ENCODE measurements around the gene CDC14B. TPM values are rescaled to one million over a fixed set of nuclear protein-coding genes. Genes with fewer than 3 reads are reported as not detected.

The CDC14B gene
- total RNA-seq, 2 experiments from 2014 or later: 0.62 to 0.89 TPM

GRCh38 chr9:96574455-96574854, 45.2 kb downstream of the CDC14B start:
- no peak for DNase-seq
- Mint-ChIP-seq H3K27ac (no peak overlapping the region), H3K4me3 (no peak overlapping the region), H3K36me3 (ENCODE audit: low read depth) (no peaks in the 10 kb centered on the region), H3K27me3 (ENCODE audit: low read depth) (no peaks in the 10 kb centered on the region), H3K4me1 (ENCODE audit: low read depth) (no peaks in the 10 kb centered on the region), H3K9me3 (no peaks in the 10 kb centered on the region)
- CTCF ChIA-PET: interaction anchor here (0.5 kb wide), 1 partner anchor 111 kb away, joined by 6 read pairs; no protein-coding TSS in a partner anchor
- intact Hi-C loops (cut with micrococcal nuclease): no loop called here

GRCh38 chr9:96567203-96567700, 52.4 kb downstream of the CDC14B start:
- intact Hi-C loops (cut with micrococcal nuclease): loop anchor here (2.0 to 5.0 kb wide), 4 partner anchors 82 to 325 kb away; no protein-coding TSS in a partner anchor
- Mint-ChIP-seq H3K36me3 (ENCODE audit: low read depth) (no peaks in the 10 kb centered on the region), H3K9me3 (no peaks in the 10 kb centered on the region), H3K27ac (no peak overlapping the region), H3K4me3 (peak overlapping the region; percentile 72), H3K4me1 (ENCODE audit: low read depth) (peaks cover 23% of the 10 kb centered on the region), H3K27me3 (ENCODE audit: low read depth) (no peaks in the 10 kb centered on the region)
- no peak for DNase-seq
- CTCF ChIA-PET: interaction anchor here (0.8 to 1.8 kb wide), 4 partner anchors 44 to 123 kb away, joined by 3 to 10 read pairs (median 4); partner anchors contain the start of gene HABP4

GRCh38 chr9:96566498-96567202, 53.0 kb downstream of the CDC14B start:
- peaks cover 23% of the 10 kb centered on the region for H3K4me1 Mint-ChIP-seq (ENCODE audit: low read depth)
- intact Hi-C loops (cut with micrococcal nuclease): loop anchor here (1.0 to 5.0 kb wide), 7 partner anchors 13 to 324 kb away; partner anchors contain the start of genes HABP4 and ZNF367
- no peaks in the 10 kb centered on the region for H3K27me3 Mint-ChIP-seq (ENCODE audit: low read depth)
- peaks cover under 1% of the 10 kb centered on the region for H3K36me3 Mint-ChIP-seq (ENCODE audit: low read depth)
- peak overlapping the region; percentile 72 for H3K4me3 Mint-ChIP-seq
- DNase-seq: peak; percentile 76
- H3K9me3 Mint-ChIP-seq: no peaks in the 10 kb centered on the region
- no peak overlapping the region for H3K27ac Mint-ChIP-seq
- CTCF ChIA-PET: interaction anchor here (0.6 to 1.8 kb wide), 8 partner anchors 10 to 185 kb away, joined by 3 to 10 read pairs (median 4); partner anchors contain the start of gene HABP4

- CTCF ChIA-PET: interaction anchor here (0.6 to 1.8 kb wide), 6 partner anchors 9 to 184 kb away, joined by 3 to 10 read pairs (median 4); partner anchors contain the start of gene HABP4
- Mint-ChIP-seq H3K36me3 (ENCODE audit: low read depth) (peaks cover 4% of the 10 kb centered on the region), H3K27me3 (ENCODE audit: low read depth) (no peaks in the 10 kb centered on the region), H3K4me3 (peak overlapping the region; percentile 72), H3K9me3 (no peaks in the 10 kb centered on the region), H3K4me1 (ENCODE audit: low read depth) (peaks cover 23% of the 10 kb centered on the region), H3K27ac (peak overlapping the region; percentile 37)
- peak; percentile 42 for DNase-seq
- intact Hi-C loops (cut with micrococcal nuclease): loop anchor here (1.0 to 5.0 kb wide), 8 partner anchors 13 to 324 kb away; partner anchors contain the start of genes HABP4 and ZNF367
Observed at GRCh38 chr9:96565671-96566497, 53.8 kb downstream of the CDC14B start.

- DNase-seq: no peak
- no peaks in the 10 kb centered on the region for H3K9me3 Mint-ChIP-seq
- H3K27me3 Mint-ChIP-seq (ENCODE audit: low read depth): no peaks in the 10 kb centered on the region
- CTCF ChIA-PET: no interaction called here
- no peak overlapping the region for H3K4me3 Mint-ChIP-seq
- H3K27ac Mint-ChIP-seq: no peak overlapping the region
- peaks cover 23% of the 10 kb centered on the region for H3K4me1 Mint-ChIP-seq (ENCODE audit: low read depth)
- intact Hi-C loops (cut with micrococcal nuclease): no loop called here
- H3K36me3 Mint-ChIP-seq (ENCODE audit: low read depth): peaks cover 10% of the 10 kb centered on the region
Observed at GRCh38 chr9:96564217-96564616, 55.4 kb downstream of the CDC14B start.

GRCh38 chr9:96559339-96559943, 60.2 kb downstream of the CDC14B start:
- intact Hi-C loops (cut with micrococcal nuclease): no loop called here
- H3K4me3 Mint-ChIP-seq: no peak overlapping the region
- CTCF ChIA-PET: interaction anchor here (1.6 kb wide), 1 partner anchor 107 kb away, joined by 6 read pairs; no protein-coding TSS in a partner anchor
- H3K27me3 Mint-ChIP-seq (ENCODE audit: low read depth): no peaks in the 10 kb centered on the region
- no peak for DNase-seq
- H3K36me3 Mint-ChIP-seq (ENCODE audit: low read depth): peaks cover 10% of the 10 kb centered on the region
- H3K27ac Mint-ChIP-seq: no peak overlapping the region
- no peaks in the 10 kb centered on the region for H3K9me3 Mint-ChIP-seq
- peaks cover 19% of the 10 kb centered on the region for H3K4me1 Mint-ChIP-seq (ENCODE audit: low read depth)

GRCh38 chr9:96557921-96558320, 61.7 kb downstream of the CDC14B start:
- Mint-ChIP-seq H3K4me3 (no peak overlapping the region), H3K27ac (no peak overlapping the region), H3K36me3 (ENCODE audit: low read depth) (peaks cover 10% of the 10 kb centered on the region), H3K9me3 (no peaks in the 10 kb centered on the region), H3K4me1 (ENCODE audit: low read depth) (peaks cover 33% of the 10 kb centered on the region), H3K27me3 (ENCODE audit: low read depth) (no peaks in the 10 kb centered on the region)
- intact Hi-C loops (cut with micrococcal nuclease): no loop called here
- no peak for DNase-seq
- CTCF ChIA-PET: interaction anchor here (2.4 kb wide), 1 partner anchor 8 kb away, joined by 7 read pairs; no protein-coding TSS in a partner anchor

- peaks cover 10% of the 10 kb centered on the region for H3K36me3 Mint-ChIP-seq (ENCODE audit: low read depth)
- peaks cover 36% of the 10 kb centered on the region for H3K4me1 Mint-ChIP-seq (ENCODE audit: low read depth)
- CTCF ChIA-PET: interaction anchor here (2.4 kb wide), 1 partner anchor 9 kb away, joined by 7 read pairs; no protein-coding TSS in a partner anchor
- no peaks in the 10 kb centered on the region for H3K9me3 Mint-ChIP-seq
- H3K27ac Mint-ChIP-seq: no peak overlapping the region
- intact Hi-C loops (cut with micrococcal nuclease): no loop called here
- H3K27me3 Mint-ChIP-seq (ENCODE audit: low read depth): no peaks in the 10 kb centered on the region
- H3K4me3 Mint-ChIP-seq: no peak overlapping the region
- DNase-seq: no peak
Observed at GRCh38 chr9:96556701-96557461, 62.8 kb downstream of the CDC14B start.

- H3K9me3 Mint-ChIP-seq: no peaks in the 10 kb centered on the region
- no peak overlapping the region for H3K4me3 Mint-ChIP-seq
- H3K27me3 Mint-ChIP-seq (ENCODE audit: low read depth): no peaks in the 10 kb centered on the region
- H3K36me3 Mint-ChIP-seq (ENCODE audit: low read depth): peaks cover 6% of the 10 kb centered on the region
- no peak for DNase-seq
- no peak overlapping the region for H3K27ac Mint-ChIP-seq
- intact Hi-C loops (cut with micrococcal nuclease): no loop called here
- CTCF ChIA-PET: interaction anchor here (2.4 kb wide), 1 partner anchor 10 kb away, joined by 7 read pairs; no protein-coding TSS in a partner anchor
- H3K4me1 Mint-ChIP-seq (ENCODE audit: low read depth): peaks cover 36% of the 10 kb centered on the region
Observed at GRCh38 chr9:96555567-96556386, 63.9 kb downstream of the CDC14B start.

- peaks cover 36% of the 10 kb centered on the region for H3K4me1 Mint-ChIP-seq (ENCODE audit: low read depth)
- H3K4me3 Mint-ChIP-seq: no peak overlapping the region
- intact Hi-C loops (cut with micrococcal nuclease): loop anchor here (1.0 kb wide), 1 partner anchor 76 kb away; no protein-coding TSS in a partner anchor
Observed at GRCh38 chr9:96554801-96555566, 64.7 kb downstream of the CDC14B start.

More at GRCh38 chr9:96554801-96555566, 64.7 kb downstream of the CDC14B start:
- H3K27ac Mint-ChIP-seq: no peak overlapping the region
- CTCF ChIA-PET: no interaction called here
- peaks cover under 1% of the 10 kb centered on the region for H3K36me3 Mint-ChIP-seq (ENCODE audit: low read depth)
- no peaks in the 10 kb centered on the region for H3K9me3 Mint-ChIP-seq
- H3K27me3 Mint-ChIP-seq (ENCODE audit: low read depth): no peaks in the 10 kb centered on the region
- no peak for DNase-seq

Data from activated naive CD4-positive, alpha-beta T cell treated with anti-CD3 and anti-CD28 coated beads for 36 hours (primary cell).